Smooth muscle cell of the brain vasculature (primary cell): ENCODE data around the gene ZNF557.

Experiments used
- DNase-seq: peaks from one replicate; pipeline ENCODE4 v3.0.0-alpha.2; 2012; ENCODE audit warnings: low read depth, low spot score

Gene ZNF557

GRCh38 chr19:7125221-7125620 is 55.7 kb downstream of the ZNF557 start:
- DNase-seq = no peak

- no peak for DNase-seq
These were observed 56.6 kb downstream of the ZNF557 start for GRCh38 chr19:7126132-7126531.

GRCh38 chr19:7130043-7130442 is 60.5 kb downstream of the ZNF557 start:
- DNase-seq = no peak

GRCh38 chr19:7132054-7132453 is 62.6 kb downstream of the ZNF557 start:
- no peak for DNase-seq

GRCh38 chr19:7137120-7137519 is 67.6 kb downstream of the ZNF557 start:
- DNase-seq = no peak
